Mononuclear cell (primary cell): ENCODE data around the gene NOP53. TPM values are rescaled to one million over a fixed set of nuclear protein-coding genes. Genes with fewer than 3 reads are reported as not detected.
"Not testable (repeated sequence)": the region's sequence is repeated elsewhere in the genome, so short reads cannot be mapped to it uniquely, and the experiment has no call there.

Experiments
- H3K27me3 ChIP-seq: 2 replicates; pipeline ENCODE4 v1.6.0; 2011; ENCODE audit warnings: low read length, control low read depth; ENCODE audit not compliant: insufficient read depth
- H3K4me1 ChIP-seq: 2 replicates; pipeline ENCODE4 v1.5.1; 2011; ENCODE audit warnings: mild to moderate bottlenecking, low read length, control low read depth; ENCODE audit not compliant: insufficient read depth
- H3K4me3 ChIP-seq: 2 replicates; pipeline ENCODE4 v1.5.1; 2011; ENCODE audit warnings: mild to moderate bottlenecking, low read length, moderate library complexity
- H3K9me3 ChIP-seq: 2 replicates; pipeline ENCODE4 v1.5.1; 2011; ENCODE audit warnings: low read depth, mild to moderate bottlenecking, control low read depth, low read length
- total RNA-seq: library from RNA; depleted of rRNA; stranded (reverse); fragments of >200 nt; gene quantifications from one replicate; pipeline ENCODE4 v1.2.3, GENCODE V29; 2012

The NOP53 gene
- total RNA-seq, 1 donor = 253 TPM

DNA sequence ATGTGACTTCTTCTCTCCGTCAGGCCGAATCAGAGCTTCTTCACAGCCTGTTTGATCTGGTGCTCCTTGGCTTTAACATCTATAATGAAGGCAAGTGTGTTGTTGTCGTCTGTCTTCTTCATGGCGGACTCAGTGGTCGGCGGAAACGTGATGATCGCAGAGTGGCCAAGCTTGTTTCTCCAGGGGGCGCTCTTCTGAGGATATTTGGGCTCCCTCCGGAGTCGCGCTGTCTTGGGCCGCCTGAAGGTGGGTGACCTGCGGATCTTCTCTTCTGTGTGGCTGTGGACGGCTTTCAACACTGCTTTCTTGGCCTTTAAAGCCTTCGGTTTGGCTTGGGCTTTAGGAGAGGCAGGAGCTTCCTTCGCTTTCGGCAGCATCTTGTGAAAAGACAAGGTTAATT, 49.2 kb downstream of the NOP53 start:
- no peaks in the 10 kb centered on the region for H3K27me3 ChIP-seq
- H3K9me3 ChIP-seq = no peaks in the 10 kb centered on the region
- H3K4me3 ChIP-seq = no peak overlapping the region
- no peaks in the 10 kb centered on the region for H3K4me1 ChIP-seq

DNA sequence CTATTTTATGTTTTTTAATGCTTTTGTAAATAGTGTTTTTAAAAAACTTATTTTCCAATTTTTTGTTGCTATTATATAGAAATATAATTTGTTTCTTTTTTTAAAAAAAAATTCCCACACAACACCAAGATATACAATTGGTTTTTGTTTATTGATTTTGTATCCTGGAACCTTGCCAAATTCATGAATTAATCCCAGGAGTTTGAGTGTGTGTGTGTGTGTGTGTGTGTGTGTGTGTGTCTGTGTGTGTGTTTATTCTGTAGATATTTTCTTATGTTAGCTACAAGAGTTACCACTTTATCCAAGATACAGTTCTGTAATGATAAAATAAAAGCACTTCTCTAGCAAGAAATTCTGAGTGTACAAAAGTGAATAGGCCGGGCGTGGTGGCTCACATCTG, 51.4 kb downstream of the NOP53 start:
- H3K9me3 ChIP-seq = no peaks in the 10 kb centered on the region
- H3K4me1 ChIP-seq = no peaks in the 10 kb centered on the region
- no peak overlapping the region for H3K4me3 ChIP-seq
- no peaks in the 10 kb centered on the region for H3K27me3 ChIP-seq

DNA sequence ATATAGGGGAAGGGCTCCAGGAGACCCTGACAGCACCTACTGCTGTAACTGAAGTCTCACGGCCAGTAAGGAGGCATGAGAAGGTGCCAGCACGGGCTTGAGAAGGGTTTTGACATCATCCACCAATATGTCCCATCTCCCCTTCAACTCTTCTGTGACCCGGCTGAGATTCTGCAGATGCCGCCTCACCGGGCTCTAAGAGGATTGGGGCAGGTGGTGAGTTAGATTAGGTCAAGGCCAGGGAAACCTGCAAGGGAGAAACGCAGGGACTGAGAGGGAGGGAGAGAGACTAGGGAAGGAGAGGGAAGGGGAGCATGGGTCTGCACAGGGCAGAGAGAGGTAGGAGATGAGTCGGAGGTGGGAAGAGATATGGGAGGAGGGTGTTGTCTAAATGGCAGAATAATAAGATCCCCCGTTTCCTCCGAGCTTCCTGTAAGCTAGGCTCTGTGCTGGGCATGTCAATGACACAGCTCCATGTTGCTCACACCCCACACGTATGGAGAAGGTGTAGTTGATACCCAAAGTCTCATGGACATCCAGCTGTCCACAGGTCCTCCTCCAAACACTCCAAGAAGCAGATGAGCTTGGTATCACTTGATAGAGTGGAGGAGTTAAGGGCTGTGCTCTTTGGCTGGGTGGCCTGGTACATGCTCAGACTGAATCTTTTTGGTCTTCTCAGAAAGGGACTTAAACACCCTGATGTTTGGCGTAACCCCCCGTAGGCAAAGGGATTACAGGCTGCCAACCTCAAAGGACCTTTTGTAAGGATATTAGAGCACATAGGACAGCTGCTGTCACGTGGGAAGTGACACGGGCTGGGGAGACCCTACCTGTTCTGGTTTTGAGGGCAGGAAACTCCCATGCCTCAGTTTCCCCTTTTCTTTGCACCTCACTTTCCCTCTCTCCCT, 52.9 kb downstream of the NOP53 start:
- Histone ChIP-seq H3K27me3 (no peaks in the 10 kb centered on the region), H3K4me3 (no peak overlapping the region), H3K9me3 (no peaks in the 10 kb centered on the region), H3K4me1 (no peaks in the 10 kb centered on the region)

DNA sequence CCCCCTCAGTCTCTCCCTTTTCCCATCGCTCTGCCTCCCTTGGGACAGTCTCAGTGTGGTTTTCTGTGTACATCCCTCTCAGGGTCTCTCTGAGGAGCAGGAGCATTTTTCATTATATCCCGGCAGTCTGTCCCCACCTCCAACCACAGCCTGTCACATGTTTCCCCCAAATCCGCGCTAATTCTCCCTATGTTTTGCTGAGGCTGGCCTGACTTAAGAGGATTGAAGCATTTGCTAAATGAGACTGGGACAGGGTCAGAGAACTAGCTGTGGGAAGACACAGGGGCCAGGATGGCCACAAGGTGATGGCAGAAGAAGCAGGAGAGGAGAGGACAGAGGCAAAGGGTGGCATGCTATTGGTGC, 53.5 kb downstream of the NOP53 start:
- Histone ChIP-seq H3K4me3 (no peak overlapping the region), H3K4me1 (no peaks in the 10 kb centered on the region), H3K27me3 (no peaks in the 10 kb centered on the region), H3K9me3 (no peaks in the 10 kb centered on the region)

DNA sequence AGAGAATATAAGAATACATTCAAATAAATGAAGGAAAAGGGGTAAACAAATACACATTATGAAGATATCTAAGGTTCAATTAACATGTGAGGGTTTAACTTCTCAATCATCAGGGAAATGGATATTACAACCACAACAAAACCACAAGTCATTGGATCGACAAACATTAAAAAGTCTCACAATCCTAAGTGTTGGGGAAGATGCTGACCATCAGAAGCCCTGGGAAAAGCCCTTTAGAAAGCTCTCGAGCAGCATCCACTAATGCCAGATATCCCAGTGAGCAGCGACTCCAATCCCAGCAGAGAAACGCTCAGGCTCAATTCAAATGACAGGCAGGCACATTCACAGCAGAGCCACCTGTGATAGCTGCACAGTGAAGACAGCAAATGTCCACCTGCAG, 55.9 kb downstream of the NOP53 start:
- H3K4me3 ChIP-seq = no peak overlapping the region
- no peaks in the 10 kb centered on the region for H3K9me3 ChIP-seq
- H3K27me3 ChIP-seq = no peaks in the 10 kb centered on the region
- H3K4me1 ChIP-seq = no peaks in the 10 kb centered on the region

DNA sequence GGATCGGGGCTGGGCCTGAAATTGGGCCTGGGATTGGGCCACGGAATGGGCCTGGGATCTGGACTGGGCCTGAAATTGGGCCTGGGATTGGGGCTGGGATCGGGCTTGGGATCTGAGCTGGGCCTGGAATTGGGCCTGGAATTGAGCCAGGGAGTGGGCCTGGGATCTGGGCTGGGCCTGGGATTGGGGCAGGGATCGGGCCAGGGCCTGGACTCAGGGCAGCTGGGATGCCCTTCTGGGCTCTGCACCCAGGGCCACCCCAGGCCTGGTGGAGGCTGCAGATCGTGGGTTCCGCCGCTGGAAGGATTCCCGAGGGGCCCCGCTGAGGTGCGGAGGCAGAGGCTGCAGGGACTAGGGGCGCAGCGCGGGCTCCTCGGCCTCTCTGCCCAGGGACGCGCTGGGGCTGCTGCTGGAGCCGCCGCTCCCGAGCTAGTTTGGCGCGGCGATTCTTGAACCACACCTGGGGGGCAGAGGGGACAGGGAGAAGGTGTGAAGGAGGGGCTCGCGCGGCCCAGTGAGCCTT, 57.2 kb downstream of the NOP53 start:
- Histone ChIP-seq H3K4me3 (no peak overlapping the region), H3K27me3 (no peaks in the 10 kb centered on the region), H3K4me1 (no peaks in the 10 kb centered on the region), H3K9me3 (no peaks in the 10 kb centered on the region)

DNA sequence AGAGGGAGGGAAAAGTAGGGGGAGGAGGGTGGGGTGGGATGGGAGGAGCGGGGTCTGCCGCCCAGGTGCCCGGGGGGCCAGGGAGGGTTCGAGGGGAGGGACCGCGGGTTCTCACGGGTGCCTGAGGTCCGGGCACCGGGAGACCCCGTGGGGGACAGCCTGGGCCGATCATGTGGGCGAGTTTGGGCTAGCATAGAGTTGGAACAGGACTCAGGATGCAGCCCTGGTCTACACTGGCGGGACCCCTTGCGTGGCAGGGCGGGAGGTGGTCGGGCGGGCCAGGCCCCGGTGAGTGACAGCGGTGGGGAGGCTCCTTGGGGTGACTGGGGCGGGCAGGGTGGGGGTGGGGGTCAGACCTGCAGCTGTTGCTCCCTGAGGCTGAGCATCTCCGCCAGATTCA, 57.8 kb downstream of the NOP53 start:
- H3K27me3 ChIP-seq, H3K4me3 ChIP-seq, H3K4me1 ChIP-seq, H3K9me3 ChIP-seq: not testable (repeated sequence)

DNA sequence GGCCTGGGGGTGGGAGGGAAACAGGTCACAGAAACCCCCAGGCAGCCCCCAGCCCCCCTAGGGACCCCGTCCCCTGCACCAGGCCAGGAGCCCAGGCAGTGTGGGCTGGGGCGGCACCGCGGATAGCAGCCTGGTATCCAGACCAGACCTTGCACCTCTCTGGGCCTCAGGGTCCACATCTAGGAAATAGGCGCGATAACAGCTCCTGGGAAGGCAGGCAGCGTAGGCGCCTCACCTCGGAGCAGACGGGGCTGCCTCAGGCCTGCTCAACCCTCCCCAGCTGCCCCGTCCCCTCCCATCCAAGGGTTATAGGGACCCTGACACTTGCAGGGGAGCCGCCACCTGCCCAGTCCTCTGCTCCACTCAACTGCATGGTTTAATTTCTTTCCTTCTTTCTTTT, 58.3 kb downstream of the NOP53 start:
- not testable (repeated sequence) for H3K4me3 ChIP-seq, H3K4me1 ChIP-seq, H3K9me3 ChIP-seq, H3K27me3 ChIP-seq

DNA sequence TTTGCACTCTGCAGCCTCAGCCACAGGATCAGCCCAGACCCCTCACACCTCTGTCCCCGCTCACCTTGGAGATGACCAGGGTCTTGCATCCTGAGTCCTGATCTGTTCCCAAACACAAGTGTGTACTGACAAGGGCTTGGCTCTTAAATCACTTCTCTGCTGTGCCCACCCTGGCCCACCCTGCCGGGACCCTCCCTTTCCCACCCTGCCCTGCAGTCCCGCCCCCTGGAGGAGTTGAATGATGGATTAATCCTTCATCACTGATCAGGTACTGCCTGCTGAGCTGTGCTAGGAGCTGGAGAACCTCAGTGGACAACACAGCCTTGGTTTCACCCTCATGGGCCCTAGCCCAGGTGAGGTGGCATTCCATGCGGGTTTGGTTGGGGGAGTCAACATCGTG, 59.1 kb downstream of the NOP53 start, which contains the start of gene TPRX1:
Gene TPRX1, minus strand, starts transcription at position 101 of the 400 bp plus-strand sequence. Its CDS starts 12 bp downstream, at position 89.
- H3K27me3 ChIP-seq, H3K9me3 ChIP-seq, H3K4me1 ChIP-seq, H3K4me3 ChIP-seq: not testable (repeated sequence)

DNA sequence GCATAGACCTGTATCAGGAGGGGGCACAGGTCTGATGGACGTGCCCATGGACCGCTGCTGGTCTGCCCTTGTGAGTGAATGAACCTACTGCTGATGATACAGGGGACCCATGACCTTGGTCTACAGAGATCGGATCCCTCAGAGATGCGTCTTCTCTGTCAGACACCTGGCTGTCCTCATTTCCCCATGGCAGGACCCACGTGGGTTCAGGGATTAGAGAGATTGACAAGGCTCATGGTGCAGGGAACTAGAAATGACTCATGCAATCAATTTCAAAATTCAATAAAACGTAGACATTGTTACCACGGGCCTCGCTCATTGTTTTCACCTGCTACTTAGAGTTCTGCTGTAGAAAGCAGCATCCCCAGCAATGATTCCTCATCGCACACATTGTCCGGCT, 60.0 kb downstream of the NOP53 start:
- H3K27me3 ChIP-seq = no peaks in the 10 kb centered on the region
- no peaks in the 10 kb centered on the region for H3K4me1 ChIP-seq
- H3K4me3 ChIP-seq = no peak overlapping the region
- no peaks in the 10 kb centered on the region for H3K9me3 ChIP-seq

DNA sequence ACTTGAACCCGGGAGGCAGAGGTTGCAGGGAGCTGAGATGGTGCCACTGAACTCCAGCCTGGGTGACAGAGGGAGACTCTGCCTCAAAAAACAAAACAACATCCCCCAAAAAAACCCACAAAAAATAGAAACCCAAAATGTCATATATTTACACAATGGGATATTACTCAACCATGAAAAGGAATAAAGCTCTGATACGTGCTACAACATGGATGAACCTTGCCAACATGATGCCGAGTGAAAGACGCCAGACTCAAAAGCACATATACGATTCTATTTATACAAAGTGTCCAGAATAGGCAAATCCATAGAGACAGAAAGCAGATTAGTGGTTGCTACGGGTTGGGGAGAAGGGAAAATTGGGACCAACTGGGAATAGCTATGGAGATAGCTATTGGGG, 61.1 kb downstream of the NOP53 start:
- no peaks in the 10 kb centered on the region for H3K9me3 ChIP-seq
- no peaks in the 10 kb centered on the region for H3K27me3 ChIP-seq
- H3K4me3 ChIP-seq = no peak overlapping the region
- H3K4me1 ChIP-seq = no peaks in the 10 kb centered on the region

Other genes starting within 250 kb of the NOP53 start
- gene NAPA, start 230.5 kb upstream of the NOP53 start, total RNA-seq = 71.8 TPM
- gene ZNF541, start 172.4 kb upstream of the NOP53 start, total RNA-seq = 0.21 TPM
- 21.9 TPM for gene BICRA, start 136.4 kb upstream of the NOP53 start, total RNA-seq
- gene EHD2, start 32.1 kb upstream of the NOP53 start, total RNA-seq = 0.42 TPM
- gene SELENOW, start 33.2 kb downstream of the NOP53 start, total RNA-seq = 122 TPM
- gene TPRX1, start 59.0 kb downstream of the NOP53 start, total RNA-seq = not detected
- gene CRX, start 76.4 kb downstream of the NOP53 start, total RNA-seq = not detected
- gene TPRX2, start 113.7 kb downstream of the NOP53 start, total RNA-seq = not detected
- not detected for gene SULT2A1, start 140.8 kb downstream of the NOP53 start, total RNA-seq
- not detected for gene BSPH1, start 246.6 kb downstream of the NOP53 start, total RNA-seq
- gene ELSPBP1, start 249.1 kb downstream of the NOP53 start, total RNA-seq = not detected